AG09319 (cell line): ENCODE measurements around the gene DRGX.

Experiments
- DNase-seq: peaks from one replicate; pipeline ENCODE4 v3.0.0-alpha.2; 2010; ENCODE audit warnings: low read depth; ENCODE audit errors: extremely low read depth
- CTCF ChIP-seq: IDR thresholded peaks from 2 replicates; pipeline ENCODE4 v1.5.1; 2011; ENCODE audit warnings: low read depth, mild to moderate bottlenecking, inconsistent platforms, low read length, moderate library complexity

DRGX gene

GRCh38 chr10:49325916-49326783 is 69.7 kb downstream of the DRGX start:
- TF ChIP-seq CTCF, result no peak
- no peak for DNase-seq

- no peak for DNase-seq
- no peak for TF ChIP-seq CTCF
Observed at GRCh38 chr10:49325131-49325915, 70.6 kb downstream of the DRGX start.

GRCh38 chr10:49324711-49325110 is 71.2 kb downstream of the DRGX start:
- no peak for DNase-seq
- no peak for TF ChIP-seq CTCF

- no peak for TF ChIP-seq CTCF
- DNase-seq, result no peak
Observed at GRCh38 chr10:49323896-49324270, 72.0 kb downstream of the DRGX start.

- no peak for DNase-seq
- no peak for TF ChIP-seq CTCF
Observed at GRCh38 chr10:49323171-49323895, 72.6 kb downstream of the DRGX start.

GRCh38 chr10:49322371-49323170 is 73.3 kb downstream of the DRGX start:
- no peak for DNase-seq
- TF ChIP-seq CTCF, result no peak
